ENCODE measurements around the gene PAPSS1. TPM values are rescaled to one million over a fixed set of nuclear protein-coding genes. Genes with fewer than 3 reads are reported as not detected.
"Not testable (repeated sequence)": the region's sequence is repeated elsewhere in the genome, so short reads cannot be mapped to it uniquely, and the experiment has no call there.

Gene PAPSS1
- polyA plus RNA-seq, 2 of the 4 experiments (the other 2 are of a cell fraction), result 47.3 to 52.5 TPM

- Histone ChIP-seq H3K9me3 (no peaks in the 10 kb centered on the region), H3K4me3 (no peak overlapping the region), H3K4me2 (no peak overlapping the region), H3K4me1 (no peaks in the 10 kb centered on the region), H3K27ac (no peak overlapping the region)
- TF ChIP-seq FOXS1 (CRISPR knock-in tag; IDR thresholded peaks at IDR 0.05), result no peak
- TF ChIP-seq ZC3H11A (IDR thresholded peaks at IDR 0.05), result no peak
- no peak for TF ChIP-seq E2F6 (IDR thresholded peaks at IDR 0.05; ENCODE audit: borderline replicate concordance, low read depth)
- no peak for TF ChIP-seq EHMT2 (IDR thresholded peaks at IDR 0.05; ENCODE audit: low read depth)
- TF ChIP-seq HOXB13 (CRISPR knock-in tag; IDR thresholded peaks at IDR 0.05; ENCODE audit: low read depth), result no peak
- TF ChIP-seq CBX2 (IDR thresholded peaks at IDR 0.05; ENCODE audit: borderline replicate concordance, low read depth), result no peak
- no peak for TF ChIP-seq CHD4 (IDR thresholded peaks at IDR 0.05; ENCODE audit: borderline replicate concordance)
- TF ChIP-seq ESRRA (IDR thresholded peaks at IDR 0.05; ENCODE audit: borderline replicate concordance, low read length), result no peak
- TF ChIP-seq MAZ (IDR thresholded peaks at IDR 0.05; ENCODE audit: borderline replicate concordance, low read depth, low read length), result no peak
- TF ChIP-seq HOXB5 (CRISPR knock-in tag; IDR thresholded peaks at IDR 0.05), result no peak
- WGBS (ENCODE audit: missing lambda C conversion rate), result 52% methylated on average over 6 of the region's 7 CpGs
- POLR2A ChIA-PET, result no interaction called here
- no peak for ATAC-seq
- no peak for DNase-seq (ENCODE audit: low read depth in 1 of 2, low spot score in 1 of 2)
- CTCF ChIA-PET, result no interaction called here
- no peak for FAIRE-seq
Observed at GRCh38 chr4:107733431-107733925, 13.4 kb upstream of the PAPSS1 start.

DNA sequence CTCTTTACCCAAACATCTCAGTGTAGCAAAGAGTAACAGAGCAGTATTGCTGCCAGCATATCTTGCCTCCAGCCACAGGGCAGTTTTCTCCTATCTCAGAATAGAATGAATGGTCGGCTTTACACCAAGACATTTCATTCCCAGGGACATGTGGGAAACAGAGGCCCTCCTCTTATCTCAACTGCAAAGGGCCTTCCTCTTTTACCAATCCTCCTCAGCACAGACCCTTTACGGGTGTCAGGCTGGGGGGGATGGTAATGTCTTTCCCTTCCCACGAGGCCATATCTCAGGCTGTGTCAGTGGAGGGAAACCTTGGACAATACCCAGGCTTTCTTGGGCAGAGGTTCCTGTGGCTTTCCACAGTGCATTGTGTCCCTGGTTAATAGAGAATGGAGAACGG is 9.0 kb upstream of the PAPSS1 start:
- FAIRE-seq, result not testable (repeated sequence)
- 37% methylated on average over 4 of the region's 4 CpGs for WGBS (ENCODE audit: missing lambda C conversion rate)

DNA sequence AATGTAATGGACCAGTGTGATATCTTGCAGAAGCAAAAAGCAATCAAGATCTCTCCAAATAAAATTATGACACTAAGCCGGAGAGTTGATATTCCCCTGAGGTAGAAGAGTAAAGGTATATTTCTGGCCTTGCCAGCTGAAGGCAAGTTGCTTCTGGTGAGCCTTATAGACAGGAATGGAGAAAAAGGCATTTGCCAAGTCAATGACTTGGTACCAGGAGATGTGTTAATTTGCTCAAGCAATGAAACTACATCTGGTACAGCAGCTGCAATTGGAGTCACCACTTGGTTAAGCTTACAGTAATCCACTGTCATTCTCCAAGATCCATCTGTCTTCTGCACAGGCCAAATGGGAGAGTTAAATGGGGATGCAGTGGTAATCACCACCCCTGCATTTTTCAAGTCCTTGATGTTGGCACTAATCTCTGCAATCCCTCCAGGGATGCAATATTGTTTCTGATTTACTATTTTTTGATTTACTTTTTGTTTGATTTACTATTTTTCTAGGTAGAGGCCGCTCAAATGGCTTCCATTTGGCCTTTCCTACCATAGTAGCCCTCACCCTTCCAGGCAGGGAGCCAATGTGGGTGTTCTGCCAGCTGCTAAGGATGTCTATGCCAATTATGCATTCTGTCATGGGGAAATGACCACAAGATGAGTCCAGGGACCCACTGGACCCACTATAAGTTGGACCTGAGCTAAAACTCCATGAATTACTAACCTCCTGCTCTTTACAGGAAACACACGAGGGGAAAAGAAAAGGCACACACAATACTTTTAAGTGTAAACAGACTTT is 6.3 kb upstream of the PAPSS1 start:
- WGBS (ENCODE audit: missing lambda C conversion rate), result 48% methylated on average over 3 of the region's 3 CpGs
- FAIRE-seq; H3K4me2 ChIP-seq; H3K9me3 ChIP-seq; POLR2A ChIA-PET; H3K4me1 ChIP-seq; H3K27ac ChIP-seq; DNase-seq (ENCODE audit: low read depth in 1 of 2, low spot score in 1 of 2); ATAC-seq; H3K4me3 ChIP-seq: not testable (repeated sequence)
- CTCF ChIA-PET, result interaction anchor here (1.0 to 1.6 kb wide), 2 partner anchors 11 kb away, joined by 3 read pairs; no protein-coding TSS in a partner anchor

More for the DNA sequence above, 9.0 kb upstream of the PAPSS1 start:
- H3K27ac ChIP-seq; H3K4me3 ChIP-seq; H3K9me3 ChIP-seq; H3K4me1 ChIP-seq; H3K4me2 ChIP-seq; CTCF ChIA-PET; DNase-seq (ENCODE audit: low read depth in 1 of 2, low spot score in 1 of 2); POLR2A ChIA-PET; ATAC-seq: not testable (repeated sequence)

GRCh38 chr4:107725281-107725859 is 5.3 kb upstream of the PAPSS1 start:
- no peaks in the 10 kb centered on the region for H3K9me3 ChIP-seq
- POLR2A ChIA-PET, result no interaction called here

DNA sequence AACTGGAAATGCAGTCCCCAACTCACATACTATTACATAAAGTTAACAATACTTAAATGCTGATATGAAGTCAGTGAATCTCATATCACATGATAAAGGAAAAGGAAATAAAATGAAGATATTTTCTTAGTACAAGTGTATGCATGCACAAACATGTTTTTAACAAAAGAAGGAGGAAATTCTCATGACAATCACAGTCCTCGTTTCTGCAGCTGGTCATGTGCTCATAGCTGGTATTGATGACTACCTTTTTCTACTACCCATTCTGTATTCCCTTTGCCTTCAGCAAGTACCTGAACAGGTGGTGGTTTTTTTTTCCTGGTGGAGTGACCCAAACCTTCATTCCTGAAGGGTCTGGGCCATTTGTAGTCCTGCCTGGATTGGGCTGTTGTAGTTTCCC is 3.3 kb upstream of the PAPSS1 start:
- DNase-seq (ENCODE audit: low read depth in 1 of 2, low spot score in 1 of 2), result not testable (repeated sequence)

More at GRCh38 chr4:107725281-107725859, 5.3 kb upstream of the PAPSS1 start:
- no peak overlapping the region for H3K4me2 ChIP-seq
- CTCF ChIA-PET, result interaction anchor here (1.6 kb wide), 1 partner anchor 12 kb away, joined by 3 read pairs; no protein-coding TSS in a partner anchor
- no peak overlapping the region for H3K4me3 ChIP-seq
- WGBS (ENCODE audit: missing lambda C conversion rate), result 71% methylated on average over 1 of the region's 3 CpGs
- no peak for TF ChIP-seq TP53 (CRISPR knock-in tag; IDR thresholded peaks at IDR 0.05)
- no peak for TF ChIP-seq PBX3 (IDR thresholded peaks at IDR 0.05)
- TF ChIP-seq PHF8 (IDR thresholded peaks at IDR 0.05; ENCODE audit: borderline replicate concordance, low read depth), result no peak
- TF ChIP-seq EHF (CRISPR knock-in tag; IDR thresholded peaks at IDR 0.05), result no peak
- TF ChIP-seq HDAC2 (IDR thresholded peaks at IDR 0.05), result no peak
- TF ChIP-seq CHD2 (IDR thresholded peaks at IDR 0.05; ENCODE audit: low read length, partially characterized antibody), result no peak
- TF ChIP-seq RAD21 (conservative IDR thresholded peaks at IDR 0.05 in 1 of 2, IDR thresholded peaks at IDR 0.05 in 1 of 2), result no peak
- no peak for TF ChIP-seq BHLHE40 (IDR thresholded peaks at IDR 0.05; ENCODE audit: low read depth, low read length)
- TF ChIP-seq HOXB13 (CRISPR knock-in tag; IDR thresholded peaks at IDR 0.05; ENCODE audit: low read depth), result no peak
- no peak for TF ChIP-seq RCOR1 (IDR thresholded peaks at IDR 0.05; ENCODE audit: low read depth, low read length)
- TF ChIP-seq, protein P1, sequence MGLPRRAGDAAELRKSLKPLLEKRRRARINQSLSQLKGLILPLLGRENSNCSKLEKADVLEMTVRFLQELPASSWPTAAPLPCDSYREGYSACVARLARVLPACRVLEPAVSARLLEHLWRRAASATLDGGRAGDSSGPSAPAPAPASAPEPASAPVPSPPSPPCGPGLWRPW (IDR thresholded peaks at IDR 0.05), result no peak
- TF ChIP-seq POLR2A (IDR thresholded peaks at IDR 0.05; ENCODE audit: low read length), result no peak
- TF ChIP-seq POLR2AphosphoS2 (conservative IDR thresholded peaks at IDR 0.05; ENCODE audit: low read length), result no peak
- TF ChIP-seq, protein P2, sequence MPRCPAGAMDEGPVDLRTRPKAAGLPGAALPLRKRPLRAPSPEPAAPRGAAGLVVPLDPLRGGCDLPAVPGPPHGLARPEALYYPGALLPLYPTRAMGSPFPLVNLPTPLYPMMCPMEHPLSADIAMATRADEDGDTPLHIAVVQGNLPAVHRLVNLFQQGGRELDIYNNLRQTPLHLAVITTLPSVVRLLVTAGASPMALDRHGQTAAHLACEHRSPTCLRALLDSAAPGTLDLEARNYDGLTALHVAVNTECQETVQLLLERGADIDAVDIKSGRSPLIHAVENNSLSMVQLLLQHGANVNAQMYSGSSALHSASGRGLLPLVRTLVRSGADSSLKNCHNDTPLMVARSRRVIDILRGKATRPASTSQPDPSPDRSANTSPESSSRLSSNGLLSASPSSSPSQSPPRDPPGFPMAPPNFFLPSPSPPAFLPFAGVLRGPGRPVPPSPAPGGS (IDR thresholded peaks at IDR 0.05), result no peak
- TF ChIP-seq MAX (IDR thresholded peaks at IDR 0.05), result no peak
- TF ChIP-seq KDM5A (IDR thresholded peaks at IDR 0.05), result no peak
- no peak for TF ChIP-seq MAZ (IDR thresholded peaks at IDR 0.05; ENCODE audit: borderline replicate concordance, low read depth, low read length)
- TF ChIP-seq ZNF302 (CRISPR knock-in tag; IDR thresholded peaks at IDR 0.05), result no peak
- no peak for TF ChIP-seq CBX2 (IDR thresholded peaks at IDR 0.05; ENCODE audit: borderline replicate concordance, low read depth)
- H3K27ac ChIP-seq, result no peak overlapping the region
- DNase-seq (ENCODE audit: low read depth in 1 of 2, low spot score in 1 of 2), result no peak
- no peaks in the 10 kb centered on the region for H3K4me1 ChIP-seq
- FAIRE-seq, result no peak
- ATAC-seq, result no peak

More for the DNA sequence above, 3.3 kb upstream of the PAPSS1 start:
- H3K4me2 ChIP-seq, H3K4me3 ChIP-seq, H3K4me1 ChIP-seq, H3K9me3 ChIP-seq, ATAC-seq, POLR2A ChIA-PET, H3K27ac ChIP-seq, FAIRE-seq, CTCF ChIA-PET: not testable (repeated sequence)
- WGBS (ENCODE audit: missing lambda C conversion rate), result 44% methylated on average over 1 of the region's 1 CpG

Measured in A549 (cell line).